Stimulated activated CD4-positive, alpha-beta T cell treated with anti-CD3 and anti-CD28 coated beads, Interleukin-4, amount 100 ng/mL, for 4 hours (primary cell): ENCODE measurements around the gene NADSYN1.
"Not testable (repeated sequence)": the region's sequence is repeated elsewhere in the genome, so short reads cannot be mapped to it uniquely, and the experiment has no call there.

ENCODE experiments used
- DNase-seq, 2 experiments: peaks; one replicate each; pipeline ENCODE4 v3.0.0-alpha.2; 2020

The NADSYN1 gene

GRCh38 chr11:71491940-71492339 lies 38.9 kb downstream of the NADSYN1 start:
- DNase-seq = no peak

- no peak for DNase-seq
Measured at GRCh38 chr11:71495286-71496230, 42.6 kb downstream of the NADSYN1 start.

- DNase-seq = no peak
Measured at GRCh38 chr11:71496421-71496820, 43.4 kb downstream of the NADSYN1 start.

- DNase-seq = no peak
Measured at GRCh38 chr11:71498091-71498490, 45.1 kb downstream of the NADSYN1 start.

GRCh38 chr11:71499125-71499524 lies 46.1 kb downstream of the NADSYN1 start:
- no peak for DNase-seq

- DNase-seq = no peak
Measured at GRCh38 chr11:71499546-71499945, 46.5 kb downstream of the NADSYN1 start.

GRCh38 chr11:71500601-71501021 lies 47.6 kb downstream of the NADSYN1 start:
- DNase-seq = no peak

- DNase-seq = no peak
Measured at GRCh38 chr11:71501071-71501985, 48.3 kb downstream of the NADSYN1 start.

- no peak for DNase-seq
Measured at GRCh38 chr11:71502026-71502425, 49.0 kb downstream of the NADSYN1 start.

- no peak for DNase-seq
Measured at GRCh38 chr11:71502871-71503435, 50.0 kb downstream of the NADSYN1 start.

- no peak for DNase-seq
Measured at GRCh38 chr11:71504531-71504930, 51.5 kb downstream of the NADSYN1 start.

- DNase-seq = no peak
Measured at GRCh38 chr11:71505001-71505400, 52.0 kb downstream of the NADSYN1 start.

- DNase-seq = no peak
Measured at GRCh38 chr11:71505781-71506180, 52.8 kb downstream of the NADSYN1 start.

GRCh38 chr11:71507102-71507501 lies 54.1 kb downstream of the NADSYN1 start:
- DNase-seq = no peak

GRCh38 chr11:71518506-71519471 lies 65.8 kb downstream of the NADSYN1 start:
- DNase-seq = no peak

GRCh38 chr11:71519546-71519945 lies 66.5 kb downstream of the NADSYN1 start:
- DNase-seq = no peak

GRCh38 chr11:71525188-71525937 lies 72.4 kb downstream of the NADSYN1 start:
- DNase-seq = no peak

- no peak for DNase-seq
Measured at GRCh38 chr11:71525938-71526495, 73.0 kb downstream of the NADSYN1 start.

- DNase-seq = not testable (repeated sequence)
Measured at GRCh38 chr11:71526796-71527575, 74.0 kb downstream of the NADSYN1 start, which contains the start of gene KRTAP5-7. Gene KRTAP5-7 (plus strand): TSS chr11:71527267. CDS start chr11:71527301, 34 bp downstream.
